ENCODE results near the gene STAB2.

Gene STAB2

GRCh38 chr12:103772367-103773108, 185.5 kb downstream of the STAB2 start:
- H3K9me3 ChIP-seq (ENCODE audit: control insufficient read depth, insufficient read depth, low read length), result no peaks in the 10 kb centered on the region
- no peaks in the 10 kb centered on the region for H4K20me1 ChIP-seq (ENCODE audit: control insufficient read depth, insufficient read depth, low read depth, low read length)
- no peak overlapping the region for H3K27ac ChIP-seq (ENCODE audit: low read depth, low read length)
- no peaks in the 10 kb centered on the region for H3K4me1 ChIP-seq (ENCODE audit: control insufficient read depth, low read length)
- no peak for TF ChIP-seq EZH2phosphoT487 (IDR thresholded peaks at IDR 0.05; ENCODE audit: borderline replicate concordance, low read length)
- TF ChIP-seq CTCF (IDR thresholded peaks at IDR 0.05; ENCODE audit: low read depth, low read length, poor library complexity, severe bottlenecking), result no peak
- H3K27me3 ChIP-seq (ENCODE audit: control insufficient read depth, low read length), result no peaks in the 10 kb centered on the region
- no peaks in the 10 kb centered on the region for H3F3A ChIP-seq (ENCODE audit: control insufficient read depth, insufficient read depth)
- no peaks in the 10 kb centered on the region for H3K79me2 ChIP-seq (ENCODE audit: control insufficient read depth, low read length)
- H3K4me3 ChIP-seq (ENCODE audit: low read length), result no peak overlapping the region
- H3K9me2 ChIP-seq (replicated peaks; ENCODE audit: control insufficient read depth, low read length), result no peaks in the 10 kb centered on the region
- H3K36me3 ChIP-seq (ENCODE audit: control insufficient read depth, low read length), result no peaks in the 10 kb centered on the region
- no peak overlapping the region for H3K4me2 ChIP-seq (ENCODE audit: low read length)

GRCh38 chr12:103773109-103773910, 186.2 kb downstream of the STAB2 start:
- Histone ChIP-seq H3K9me2 (replicated peaks; ENCODE audit: control insufficient read depth, low read length) (no peaks in the 10 kb centered on the region), H3K36me3 (ENCODE audit: control insufficient read depth, low read length) (no peaks in the 10 kb centered on the region), H3K9me3 (ENCODE audit: control insufficient read depth, insufficient read depth, low read length) (no peaks in the 10 kb centered on the region), H3K4me3 (ENCODE audit: low read length) (no peak overlapping the region), H3K79me2 (ENCODE audit: control insufficient read depth, low read length) (no peaks in the 10 kb centered on the region), H3K4me1 (ENCODE audit: control insufficient read depth, low read length) (no peaks in the 10 kb centered on the region), H4K20me1 (ENCODE audit: control insufficient read depth, insufficient read depth, low read depth, low read length) (no peaks in the 10 kb centered on the region), H3K4me2 (ENCODE audit: low read length) (no peak overlapping the region), H3K27me3 (ENCODE audit: control insufficient read depth, low read length) (no peaks in the 10 kb centered on the region), H3F3A (ENCODE audit: control insufficient read depth, insufficient read depth) (no peaks in the 10 kb centered on the region), H3K27ac (ENCODE audit: low read depth, low read length) (no peak overlapping the region)
- TF ChIP-seq EZH2phosphoT487 (IDR thresholded peaks at IDR 0.05; ENCODE audit: borderline replicate concordance, low read length), result no peak

- H3F3A ChIP-seq (ENCODE audit: control insufficient read depth, insufficient read depth), result no peaks in the 10 kb centered on the region
- no peak overlapping the region for H3K4me3 ChIP-seq (ENCODE audit: low read length)
- no peaks in the 10 kb centered on the region for H3K9me3 ChIP-seq (ENCODE audit: control insufficient read depth, insufficient read depth, low read length)
- H3K79me2 ChIP-seq (ENCODE audit: control insufficient read depth, low read length), result no peaks in the 10 kb centered on the region
- no peaks in the 10 kb centered on the region for H3K27me3 ChIP-seq (ENCODE audit: control insufficient read depth, low read length)
- H3K27ac ChIP-seq (ENCODE audit: low read depth, low read length), result no peak overlapping the region
- H3K36me3 ChIP-seq (ENCODE audit: control insufficient read depth, low read length), result no peaks in the 10 kb centered on the region
- H3K4me2 ChIP-seq (ENCODE audit: low read length), result no peak overlapping the region
- no peaks in the 10 kb centered on the region for H4K20me1 ChIP-seq (ENCODE audit: control insufficient read depth, insufficient read depth, low read depth, low read length)
- H3K9me2 ChIP-seq (replicated peaks; ENCODE audit: control insufficient read depth, low read length), result no peaks in the 10 kb centered on the region
- H3K4me1 ChIP-seq (ENCODE audit: control insufficient read depth, low read length), result no peaks in the 10 kb centered on the region
- no peak for TF ChIP-seq EZH2phosphoT487 (IDR thresholded peaks at IDR 0.05; ENCODE audit: borderline replicate concordance, low read length)
- TF ChIP-seq CTCF (IDR thresholded peaks at IDR 0.05; ENCODE audit: low read depth, low read length, poor library complexity, severe bottlenecking), result no peak
Observed at GRCh38 chr12:103774977-103775560, 188.0 kb downstream of the STAB2 start.

Measured in DOHH2 (cell line).